Measurements from ENCODE around the gene YKT6. TPM values are rescaled to one million over a fixed set of nuclear protein-coding genes. Genes with fewer than 3 reads are reported as not detected.

YKT6 gene
- total and polyA plus RNA-seq, 2 experiments from 2014 or later: 33.5 to 114 TPM

DNA sequence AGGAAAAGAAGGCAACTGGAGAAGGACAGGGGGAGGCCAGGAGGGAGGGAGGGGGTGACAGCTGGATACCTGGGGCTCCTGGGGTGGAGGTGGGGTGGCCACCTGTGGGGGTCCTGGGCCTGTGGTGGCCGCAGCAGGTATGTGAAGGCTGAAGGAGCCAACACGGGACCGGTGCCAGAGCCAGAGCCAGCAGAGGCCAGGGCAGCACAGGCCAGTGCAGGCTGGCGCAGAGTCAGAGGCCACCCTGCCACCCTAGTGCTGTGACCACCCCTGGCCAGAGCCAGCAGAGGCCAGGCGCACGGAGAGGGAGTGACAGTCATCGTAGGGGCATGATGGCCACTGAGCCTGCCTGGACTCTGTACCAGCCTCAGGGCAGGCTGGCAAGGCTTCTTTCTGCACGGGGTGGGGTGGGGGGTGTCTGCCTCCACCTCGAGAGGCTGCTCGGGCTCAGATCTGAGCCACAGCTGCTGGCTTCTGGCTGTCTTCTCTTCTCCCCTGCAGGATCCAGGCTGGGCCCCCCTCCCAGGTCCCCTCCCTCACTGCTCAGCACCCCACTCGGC lies 28.8 kb downstream of the YKT6 start (continued):
- TF ChIP-seq, protein P1, sequence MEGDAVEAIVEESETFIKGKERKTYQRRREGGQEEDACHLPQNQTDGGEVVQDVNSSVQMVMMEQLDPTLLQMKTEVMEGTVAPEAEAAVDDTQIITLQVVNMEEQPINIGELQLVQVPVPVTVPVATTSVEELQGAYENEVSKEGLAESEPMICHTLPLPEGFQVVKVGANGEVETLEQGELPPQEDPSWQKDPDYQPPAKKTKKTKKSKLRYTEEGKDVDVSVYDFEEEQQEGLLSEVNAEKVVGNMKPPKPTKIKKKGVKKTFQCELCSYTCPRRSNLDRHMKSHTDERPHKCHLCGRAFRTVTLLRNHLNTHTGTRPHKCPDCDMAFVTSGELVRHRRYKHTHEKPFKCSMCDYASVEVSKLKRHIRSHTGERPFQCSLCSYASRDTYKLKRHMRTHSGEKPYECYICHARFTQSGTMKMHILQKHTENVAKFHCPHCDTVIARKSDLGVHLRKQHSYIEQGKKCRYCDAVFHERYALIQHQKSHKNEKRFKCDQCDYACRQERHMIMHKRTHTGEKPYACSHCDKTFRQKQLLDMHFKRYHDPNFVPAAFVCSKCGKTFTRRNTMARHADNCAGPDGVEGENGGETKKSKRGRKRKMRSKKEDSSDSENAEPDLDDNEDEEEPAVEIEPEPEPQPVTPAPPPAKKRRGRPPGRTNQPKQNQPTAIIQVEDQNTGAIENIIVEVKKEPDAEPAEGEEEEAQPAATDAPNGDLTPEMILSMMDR (conservative IDR thresholded peaks at IDR 0.05; ENCODE audit: low read depth in 2 of 2): no peak
- TF ChIP-seq NANOG (IDR thresholded peaks at IDR 0.05; ENCODE audit: borderline replicate concordance) (no peak), JUNB (IDR thresholded peaks at IDR 0.05; ENCODE audit: unreplicated experiment) (no peak), EZH2phosphoT487 (IDR thresholded peaks at IDR 0.05; ENCODE audit: unreplicated experiment) (no peak), ZNF114 (CRISPR knock-in tag; IDR thresholded peaks at IDR 0.05) (no peak), STAT1 (IDR thresholded peaks at IDR 0.05; ENCODE audit: unreplicated experiment) (no peak)
- TF ChIP-seq, protein P2, sequence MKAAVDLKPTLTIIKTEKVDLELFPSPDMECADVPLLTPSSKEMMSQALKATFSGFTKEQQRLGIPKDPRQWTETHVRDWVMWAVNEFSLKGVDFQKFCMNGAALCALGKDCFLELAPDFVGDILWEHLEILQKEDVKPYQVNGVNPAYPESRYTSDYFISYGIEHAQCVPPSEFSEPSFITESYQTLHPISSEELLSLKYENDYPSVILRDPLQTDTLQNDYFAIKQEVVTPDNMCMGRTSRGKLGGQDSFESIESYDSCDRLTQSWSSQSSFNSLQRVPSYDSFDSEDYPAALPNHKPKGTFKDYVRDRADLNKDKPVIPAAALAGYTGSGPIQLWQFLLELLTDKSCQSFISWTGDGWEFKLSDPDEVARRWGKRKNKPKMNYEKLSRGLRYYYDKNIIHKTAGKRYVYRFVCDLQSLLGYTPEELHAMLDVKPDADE (IDR thresholded peaks at IDR 0.05): no peak

DNA sequence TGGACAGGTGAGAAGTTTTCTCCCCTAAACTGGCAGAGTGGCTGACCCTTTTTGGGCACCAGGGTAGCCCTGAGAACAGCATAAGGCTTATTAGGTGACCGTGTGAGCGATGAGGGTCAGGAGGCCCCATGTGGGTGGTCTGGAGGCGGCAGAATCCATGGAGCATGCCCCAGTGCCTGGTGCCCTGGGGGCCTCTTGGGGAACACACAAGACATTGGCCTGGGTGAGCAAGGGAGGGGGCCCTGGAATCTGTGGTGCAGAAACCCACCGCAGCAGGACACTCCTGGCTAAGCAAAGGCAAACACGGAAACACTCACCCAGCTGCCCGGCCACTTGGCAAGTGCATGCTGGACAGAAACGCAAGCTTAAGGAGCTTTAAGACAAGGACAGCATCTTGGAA lies 29.5 kb downstream of the YKT6 start:
- H3K36me3 Mint-ChIP-seq (ENCODE audit: low read depth): no peaks in the 10 kb centered on the region
- H3K4me3 ChIP-seq: no peak overlapping the region
- no peaks in the 10 kb centered on the region for H3K4me1 ChIP-seq (ENCODE audit: insufficient read depth)
- H3K4me2 ChIP-seq: no peak overlapping the region
- H3F3A ChIP-seq (replicated peaks; ENCODE audit: low read depth): no peaks in the 10 kb centered on the region
- no peak for TF ChIP-seq POLR2AphosphoS5 (IDR thresholded peaks at IDR 0.05; ENCODE audit: low read depth)
- TF ChIP-seq, protein P1 (conservative IDR thresholded peaks at IDR 0.05; ENCODE audit: low read depth in 2 of 2): no peak
- TF ChIP-seq, protein P2 (IDR thresholded peaks at IDR 0.05): no peak
- TF ChIP-seq NANOG (IDR thresholded peaks at IDR 0.05; ENCODE audit: borderline replicate concordance): no peak
- TF ChIP-seq ZNF331 (CRISPR knock-in tag; IDR thresholded peaks at IDR 0.05; ENCODE audit: low read depth): no peak
- TF ChIP-seq, protein P3, sequence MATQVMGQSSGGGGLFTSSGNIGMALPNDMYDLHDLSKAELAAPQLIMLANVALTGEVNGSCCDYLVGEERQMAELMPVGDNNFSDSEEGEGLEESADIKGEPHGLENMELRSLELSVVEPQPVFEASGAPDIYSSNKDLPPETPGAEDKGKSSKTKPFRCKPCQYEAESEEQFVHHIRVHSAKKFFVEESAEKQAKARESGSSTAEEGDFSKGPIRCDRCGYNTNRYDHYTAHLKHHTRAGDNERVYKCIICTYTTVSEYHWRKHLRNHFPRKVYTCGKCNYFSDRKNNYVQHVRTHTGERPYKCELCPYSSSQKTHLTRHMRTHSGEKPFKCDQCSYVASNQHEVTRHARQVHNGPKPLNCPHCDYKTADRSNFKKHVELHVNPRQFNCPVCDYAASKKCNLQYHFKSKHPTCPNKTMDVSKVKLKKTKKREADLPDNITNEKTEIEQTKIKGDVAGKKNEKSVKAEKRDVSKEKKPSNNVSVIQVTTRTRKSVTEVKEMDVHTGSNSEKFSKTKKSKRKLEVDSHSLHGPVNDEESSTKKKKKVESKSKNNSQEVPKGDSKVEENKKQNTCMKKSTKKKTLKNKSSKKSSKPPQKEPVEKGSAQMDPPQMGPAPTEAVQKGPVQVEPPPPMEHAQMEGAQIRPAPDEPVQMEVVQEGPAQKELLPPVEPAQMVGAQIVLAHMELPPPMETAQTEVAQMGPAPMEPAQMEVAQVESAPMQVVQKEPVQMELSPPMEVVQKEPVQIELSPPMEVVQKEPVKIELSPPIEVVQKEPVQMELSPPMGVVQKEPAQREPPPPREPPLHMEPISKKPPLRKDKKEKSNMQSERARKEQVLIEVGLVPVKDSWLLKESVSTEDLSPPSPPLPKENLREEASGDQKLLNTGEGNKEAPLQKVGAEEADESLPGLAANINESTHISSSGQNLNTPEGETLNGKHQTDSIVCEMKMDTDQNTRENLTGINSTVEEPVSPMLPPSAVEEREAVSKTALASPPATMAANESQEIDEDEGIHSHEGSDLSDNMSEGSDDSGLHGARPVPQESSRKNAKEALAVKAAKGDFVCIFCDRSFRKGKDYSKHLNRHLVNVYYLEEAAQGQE (IDR thresholded peaks at IDR 0.05; ENCODE audit: unreplicated experiment): no peak
- no peaks in the 10 kb centered on the region for H3K9me2 ChIP-seq (ENCODE audit: insufficient read depth)
- H3K9me3 Mint-ChIP-seq: no peaks in the 10 kb centered on the region
- H3K27ac ChIP-seq (ENCODE audit: low read depth): no peak overlapping the region
- no peaks in the 10 kb centered on the region for H3K79me2 ChIP-seq (replicated peaks; ENCODE audit: insufficient read depth)
- H4K20me1 ChIP-seq (replicated peaks; ENCODE audit: insufficient read depth): no peaks in the 10 kb centered on the region
- no peak overlapping the region for H3K27ac Mint-ChIP-seq
- H3K27me3 ChIP-seq (ENCODE audit: insufficient read depth): no peaks in the 10 kb centered on the region
- H3K4me3 Mint-ChIP-seq: no peak overlapping the region
- DNase-seq (ENCODE audit: low spot score) (no peak), ATAC-seq (no peak)
- H3K36me3 ChIP-seq (ENCODE audit: insufficient read depth): no peaks in the 10 kb centered on the region
- peaks cover 4% of the 10 kb centered on the region for H3K4me1 Mint-ChIP-seq
- no peak overlapping the region for H2AFZ ChIP-seq
- H3K27me3 Mint-ChIP-seq (ENCODE audit: insufficient read depth, low read depth, poor library complexity): peaks cover 8% of the 10 kb centered on the region
